Stimulated activated CD4-positive, alpha-beta T cell treated with anti-CD3 and anti-CD28 coated beads, Interleukin-15, amount 100 ng/mL, for 1 hour (primary cell): ENCODE results near the gene TTC7B.
A peak's percentile ranks its signal among the peaks of the same experiment; 100 is the strongest.

ENCODE experiments used
- DNase-seq, 2 donors: peaks; one replicate each; pipeline ENCODE4 v3.0.0-alpha.2; 2020; ENCODE audit warnings: low read depth in 1 of 2, low spot score in 1 of 2

The TTC7B gene

DNA sequence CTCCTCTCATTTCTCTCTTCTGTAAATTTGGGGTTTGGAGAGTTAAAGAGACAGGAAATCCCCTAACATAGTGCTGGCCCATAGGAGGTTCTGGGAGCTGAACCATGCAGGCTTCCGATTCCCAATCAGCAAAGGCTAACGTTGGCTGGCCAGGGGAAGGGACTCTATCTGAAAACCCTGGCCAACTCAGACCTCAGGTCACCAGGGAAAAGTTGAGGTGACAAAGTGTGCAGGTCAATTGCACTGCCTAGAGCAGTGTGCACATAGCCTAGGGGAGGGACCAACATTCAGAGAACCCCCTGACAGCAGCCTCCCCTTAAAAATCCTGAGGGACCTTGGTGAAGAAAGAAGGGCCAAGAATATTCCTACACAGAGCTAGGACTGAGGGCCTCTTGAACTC is 38.9 kb downstream of the TTC7B start:
- DNase-seq, result no peak

DNA sequence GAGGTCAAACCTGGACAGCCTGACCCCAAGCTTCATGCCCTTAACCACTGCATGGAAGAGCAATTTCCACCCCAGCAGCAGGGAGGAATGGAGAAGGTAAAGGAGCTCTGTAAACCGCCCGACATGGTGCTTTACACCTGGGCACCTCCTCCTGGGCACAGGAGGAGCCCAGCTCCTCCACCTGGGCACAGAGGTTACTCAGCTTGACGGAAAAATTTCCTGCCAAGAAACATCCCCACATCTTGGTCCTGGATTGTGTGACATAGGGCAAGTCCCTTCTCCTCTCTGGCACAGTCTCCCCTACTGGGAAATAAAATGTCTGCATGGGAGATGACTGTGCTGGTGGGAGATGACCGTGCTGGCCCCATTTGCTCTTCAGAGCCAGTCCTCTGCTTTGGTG is 40.8 kb downstream of the TTC7B start:
- DNase-seq, result no peak

DNA sequence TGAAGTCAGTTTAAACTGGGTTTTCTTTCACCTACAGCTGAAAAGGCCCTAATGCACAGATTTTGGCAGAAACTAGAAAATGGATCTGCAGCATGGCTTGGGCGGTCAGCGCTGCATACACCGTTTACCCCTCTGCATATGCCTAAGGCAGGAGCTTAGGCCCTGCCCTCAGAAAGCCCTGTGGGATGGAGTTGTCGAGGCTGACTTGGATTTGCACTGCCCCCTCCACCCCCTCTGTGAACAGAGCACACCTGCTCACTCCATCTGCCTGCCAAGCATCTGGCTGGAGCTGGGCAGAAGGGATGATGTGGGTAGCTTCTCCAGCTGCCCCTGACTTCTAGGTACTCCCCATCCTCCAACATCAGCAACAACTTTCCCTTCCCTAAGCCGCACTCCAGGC is 41.9 kb downstream of the TTC7B start:
- DNase-seq, result no peak

DNA sequence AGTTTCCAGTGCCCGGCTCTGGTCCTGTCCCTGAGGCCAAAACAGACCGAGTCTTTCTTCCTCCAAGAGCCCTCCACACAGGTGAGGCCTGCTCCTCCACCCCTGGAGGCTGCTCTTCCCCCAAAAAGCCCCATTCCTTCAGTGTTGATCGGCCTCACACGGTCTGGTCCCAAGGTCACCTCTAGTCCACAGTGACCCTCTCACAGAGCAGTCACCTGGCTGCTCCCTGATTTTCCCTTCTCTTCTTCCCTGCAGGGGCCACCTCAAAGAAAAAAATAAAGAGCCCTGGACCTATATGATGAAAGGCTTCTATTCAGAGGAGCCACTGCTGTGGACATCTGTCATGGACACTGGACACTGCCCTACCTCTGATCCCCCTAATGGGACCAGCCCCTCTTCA is 42.5 kb downstream of the TTC7B start:
- DNase-seq, result no peak

DNA sequence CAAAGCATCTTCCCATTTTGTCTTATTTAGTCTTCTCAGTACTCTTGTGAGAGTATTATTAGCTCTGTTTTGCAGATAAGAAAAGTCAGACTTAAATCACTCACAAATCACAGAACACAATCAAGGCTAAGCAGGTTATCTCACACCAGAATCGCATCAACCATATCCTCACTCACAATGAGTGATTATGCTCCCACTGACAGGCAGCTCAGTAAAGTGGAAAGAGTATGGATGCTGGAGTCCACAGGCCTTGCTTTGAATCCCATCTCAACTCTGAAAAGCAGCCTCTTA is 43.1 kb downstream of the TTC7B start:
- DNase-seq, result no peak

DNA sequence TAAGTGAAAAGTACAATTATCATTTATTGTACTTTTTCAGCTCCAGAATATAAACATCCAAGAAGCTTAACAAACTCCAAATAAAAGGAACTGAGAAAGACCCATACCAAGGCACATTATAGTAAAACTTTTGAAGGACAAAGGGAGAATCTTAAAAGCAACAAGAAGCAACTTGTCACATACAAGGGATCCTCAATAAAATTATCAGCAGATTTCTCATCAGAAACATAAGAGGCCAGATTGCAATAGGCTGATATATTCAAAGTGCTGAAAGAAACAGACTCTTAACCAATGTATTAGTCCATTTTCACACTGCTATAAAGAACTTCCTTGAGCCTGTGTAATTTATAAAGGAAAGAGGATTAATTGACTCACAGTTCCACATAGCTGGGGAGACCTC is 48.3 kb downstream of the TTC7B start:
- no peak for DNase-seq

DNA sequence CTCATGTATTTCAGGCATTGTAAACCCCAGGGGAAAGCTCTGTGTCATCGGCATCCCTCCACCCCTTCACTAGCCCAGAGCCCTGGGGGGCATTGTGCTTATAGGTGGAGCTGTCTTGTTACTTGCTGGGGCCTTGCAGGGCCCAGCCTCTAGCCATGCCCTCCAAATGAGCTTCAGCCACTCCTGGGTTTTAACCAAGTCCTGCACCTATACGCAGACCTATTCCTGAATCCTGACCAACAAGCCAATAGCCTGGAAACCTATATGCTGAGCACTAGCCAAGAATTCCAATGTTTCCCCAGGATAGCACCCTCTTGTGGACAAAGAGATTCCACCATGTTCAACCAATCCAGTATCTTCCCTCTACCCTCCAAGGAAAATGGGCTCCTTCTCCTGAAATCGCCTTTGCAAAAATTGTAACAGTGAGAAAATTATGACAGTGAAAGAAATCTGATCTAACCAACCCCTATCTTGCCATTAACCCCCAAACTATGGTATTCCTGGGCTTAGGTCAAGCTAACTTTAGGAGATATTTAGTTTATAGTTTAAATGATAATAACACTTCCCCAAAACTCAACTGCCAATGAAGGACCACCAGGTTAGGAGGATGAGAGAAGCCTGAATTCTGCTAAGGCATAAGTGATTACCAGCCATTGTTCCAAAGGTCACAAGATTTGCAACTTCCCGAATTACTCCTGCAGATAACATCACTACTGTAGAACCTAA is 55.5 kb downstream of the TTC7B start:
- no peak for DNase-seq

DNA sequence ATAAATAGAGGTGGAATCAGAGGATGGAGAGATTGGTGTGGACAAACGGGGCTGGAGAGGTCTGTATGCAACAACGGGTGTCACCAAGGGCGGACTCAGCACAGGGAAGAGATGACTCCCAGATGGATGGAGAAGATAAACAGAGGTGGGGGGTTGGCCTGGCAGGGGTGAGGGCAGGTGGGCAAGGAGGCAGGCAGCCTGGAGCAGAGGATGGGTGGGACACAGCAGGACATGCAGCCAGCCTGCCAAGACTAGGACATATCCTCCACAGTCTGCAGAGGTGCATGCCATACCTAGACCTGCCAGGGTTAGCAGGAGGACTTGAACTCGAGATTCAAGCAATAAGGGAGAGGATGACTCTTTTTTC is 56.2 kb downstream of the TTC7B start:
- no peak for DNase-seq

DNA sequence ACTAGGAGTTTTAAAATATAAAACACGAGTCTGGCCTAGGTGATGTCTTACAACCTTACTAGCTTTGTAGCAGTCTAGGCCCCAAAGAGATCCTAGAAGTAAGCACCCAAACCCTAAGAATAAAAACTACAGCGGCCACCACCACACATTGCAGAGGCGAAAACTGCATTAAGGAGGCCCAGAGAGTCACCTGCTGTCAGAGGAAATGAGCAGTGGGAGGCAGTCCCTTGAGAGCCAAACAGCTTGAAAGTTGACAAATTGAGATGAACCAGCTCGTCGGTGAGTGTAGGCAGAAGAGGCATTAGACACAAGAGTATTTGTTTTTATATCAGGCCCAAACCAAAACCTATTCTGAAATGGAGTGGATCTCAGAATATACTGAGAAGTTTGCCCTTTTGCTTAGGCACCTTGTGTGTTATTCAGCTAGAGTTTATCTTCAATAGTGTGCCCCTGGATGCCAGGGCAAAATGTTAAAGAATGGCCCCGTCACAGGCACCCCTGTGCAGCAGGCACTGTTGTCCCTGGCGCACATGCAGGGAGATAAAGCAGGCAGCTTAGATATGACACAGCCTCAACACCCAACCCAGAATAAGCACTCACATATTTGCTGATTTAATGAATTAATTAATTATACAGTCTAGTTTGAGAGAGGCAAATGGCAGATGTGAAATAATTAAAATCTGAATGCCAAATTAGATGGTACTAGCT is 56.7 kb downstream of the TTC7B start:
- no peak for DNase-seq

DNA sequence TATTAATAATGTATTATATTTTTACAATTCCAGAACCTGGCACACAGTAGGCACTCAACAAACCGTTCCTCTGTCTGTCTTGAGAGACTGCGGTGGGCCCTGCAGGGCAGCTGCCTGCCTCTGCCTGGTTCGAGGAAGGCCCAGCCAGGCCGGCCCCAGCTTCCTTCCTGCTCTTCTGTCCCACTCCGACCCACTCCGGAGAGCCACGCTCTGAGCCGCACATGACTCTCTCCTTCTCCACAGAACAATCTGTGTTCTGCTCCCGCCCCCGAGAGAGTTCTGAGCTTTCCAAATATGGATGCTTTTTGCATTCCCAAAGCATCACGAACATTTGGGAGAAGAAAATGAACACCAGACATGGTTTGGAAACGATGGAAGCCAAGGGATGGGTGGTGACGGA is 57.3 kb downstream of the TTC7B start:
- DNase-seq, result no peak

DNA sequence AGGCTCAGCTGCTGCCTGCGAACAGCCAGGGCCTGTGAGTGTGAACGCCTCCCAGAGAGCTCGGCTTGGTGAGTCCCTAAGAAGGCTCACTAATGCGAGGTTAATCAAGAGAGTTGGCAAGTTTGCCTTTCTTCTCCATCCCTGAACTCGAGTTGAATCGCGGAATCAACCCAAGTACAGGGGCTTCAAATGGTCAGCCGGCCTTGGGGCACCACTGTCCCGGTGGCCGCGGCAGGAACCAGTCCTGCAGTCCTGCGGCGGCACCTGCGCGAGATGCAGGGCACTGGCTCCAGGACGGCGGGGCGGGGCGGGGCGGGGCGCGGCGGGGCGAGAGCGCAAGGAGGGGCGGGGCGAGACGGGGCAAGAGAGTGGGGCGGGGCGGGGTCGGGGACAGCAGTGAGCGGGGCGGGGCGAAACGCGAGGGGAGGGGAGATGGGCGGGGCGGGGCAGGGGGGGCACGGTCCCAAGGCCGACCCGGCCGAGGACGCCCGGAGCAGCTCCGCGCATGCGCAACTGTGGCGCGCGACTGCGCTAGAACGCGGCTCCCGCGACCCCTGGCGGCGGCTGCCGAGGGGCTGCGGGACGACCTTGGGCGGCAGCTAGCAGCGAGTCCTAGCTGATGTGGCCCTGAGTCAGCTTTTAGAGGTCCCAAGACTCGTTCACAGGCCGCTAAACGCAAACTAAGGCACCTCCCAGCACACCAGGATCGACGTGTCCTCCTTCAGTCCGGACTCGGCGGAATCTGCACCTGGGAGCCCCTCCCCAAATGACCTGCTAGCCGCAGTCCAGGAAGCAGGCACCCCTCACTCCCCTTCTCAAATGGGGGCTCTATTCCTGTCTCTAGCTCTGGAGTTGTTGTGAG is 58.0 kb downstream of the TTC7B start:
- peak; percentile 92 to 95 for DNase-seq

DNA sequence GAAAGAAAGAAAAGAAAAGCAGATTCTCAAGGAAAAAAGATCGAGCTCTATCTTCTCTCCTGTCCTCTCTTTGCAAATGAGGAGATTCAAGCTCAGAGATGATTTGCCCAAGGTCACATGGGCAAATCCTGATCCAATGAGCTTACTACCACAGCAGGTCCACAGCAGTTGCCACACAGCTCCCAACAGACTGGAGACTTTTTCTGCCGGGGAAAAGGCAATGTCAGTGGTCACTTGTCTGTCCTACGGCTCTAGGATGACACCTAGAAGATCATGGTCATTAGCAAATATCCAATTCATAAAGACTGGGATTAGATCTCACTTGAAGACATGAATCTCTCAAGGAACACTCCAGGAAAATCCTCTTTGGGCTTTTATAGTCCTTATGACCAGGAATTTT is 58.8 kb downstream of the TTC7B start:
- no peak for DNase-seq

DNA sequence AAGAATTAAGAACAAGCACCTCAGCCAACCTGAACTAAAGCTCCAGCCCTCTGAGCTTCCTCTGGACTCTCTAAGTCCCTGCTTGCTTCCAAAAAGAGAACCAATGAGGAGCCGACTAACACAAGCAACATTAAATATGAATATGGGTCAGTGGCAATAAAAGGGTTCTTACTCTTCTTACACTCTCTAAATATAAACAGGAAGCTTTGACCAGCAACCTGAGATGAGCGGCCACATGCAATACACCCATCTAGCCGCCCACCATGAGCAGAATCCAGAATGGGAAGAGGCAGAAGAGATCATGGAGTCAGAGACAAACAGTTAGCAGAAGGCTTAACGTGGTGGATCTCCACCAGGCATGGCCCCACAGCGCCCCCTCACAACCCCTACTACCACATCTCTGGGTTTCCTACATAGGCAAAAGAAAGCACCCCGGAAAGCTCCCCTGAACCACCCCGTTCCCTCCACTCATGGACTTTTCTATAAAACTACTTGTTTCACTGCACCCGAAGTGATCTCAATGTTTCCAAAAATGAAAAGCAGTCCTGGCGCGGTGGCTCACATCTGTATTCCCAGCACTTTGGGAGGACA is 59.4 kb downstream of the TTC7B start:
- DNase-seq, result no peak

DNA sequence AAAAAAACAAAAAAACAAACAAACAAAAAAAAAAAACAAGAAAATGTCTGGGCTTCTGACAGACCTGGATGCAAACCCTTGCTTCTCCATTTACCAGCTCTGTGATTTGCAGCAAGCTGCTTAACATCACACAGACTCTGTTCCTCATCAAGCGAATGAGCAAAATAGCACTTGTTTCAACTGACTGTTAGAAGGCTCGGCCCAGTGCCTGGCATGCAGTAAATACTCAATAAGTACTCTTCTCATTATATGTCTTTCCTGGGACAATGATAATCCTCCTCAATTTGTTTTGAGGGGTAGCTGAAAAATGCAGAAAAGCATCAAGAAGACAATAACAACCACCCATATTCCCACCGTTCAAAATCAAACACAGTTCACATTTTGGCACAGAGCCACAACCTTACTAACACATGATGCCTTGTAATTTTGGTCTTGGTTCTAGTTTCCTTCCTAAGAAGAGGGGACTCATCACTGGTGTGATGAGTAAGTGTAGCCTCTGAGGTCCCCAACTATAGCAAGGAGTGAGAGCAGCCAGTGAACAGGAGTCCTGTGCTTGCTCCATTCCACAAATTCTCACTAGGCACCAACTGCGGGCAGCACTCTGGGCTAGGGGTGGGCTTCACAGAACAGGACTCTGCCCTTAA is 60.4 kb downstream of the TTC7B start:
- no peak for DNase-seq

DNA sequence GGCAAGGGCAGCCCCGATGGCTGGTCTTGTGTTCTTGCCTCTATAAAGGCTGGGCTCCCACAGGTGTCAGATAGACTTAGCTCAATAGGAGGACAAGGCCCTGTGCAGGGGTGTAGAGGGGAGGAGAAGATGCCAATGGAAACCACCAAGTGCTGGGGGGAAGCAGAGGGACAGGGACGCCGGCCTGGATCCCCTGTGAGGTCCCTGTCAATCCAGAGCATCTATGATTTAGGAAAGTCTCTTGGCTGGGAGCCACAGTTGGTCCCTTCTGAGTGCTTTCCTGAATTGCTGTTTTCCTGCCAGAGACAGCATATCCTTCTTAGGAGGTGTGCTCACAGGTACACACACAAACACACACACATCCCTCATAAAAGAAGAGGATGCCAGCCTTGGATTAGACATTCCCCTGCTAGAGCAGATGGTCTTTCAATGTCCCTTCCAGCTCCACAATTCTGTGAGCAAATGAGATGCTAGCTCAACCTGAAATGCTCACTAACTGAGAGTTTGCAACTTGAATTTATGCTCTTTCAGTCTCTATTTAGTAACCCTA is 62.7 kb downstream of the TTC7B start:
- no peak for DNase-seq

DNA sequence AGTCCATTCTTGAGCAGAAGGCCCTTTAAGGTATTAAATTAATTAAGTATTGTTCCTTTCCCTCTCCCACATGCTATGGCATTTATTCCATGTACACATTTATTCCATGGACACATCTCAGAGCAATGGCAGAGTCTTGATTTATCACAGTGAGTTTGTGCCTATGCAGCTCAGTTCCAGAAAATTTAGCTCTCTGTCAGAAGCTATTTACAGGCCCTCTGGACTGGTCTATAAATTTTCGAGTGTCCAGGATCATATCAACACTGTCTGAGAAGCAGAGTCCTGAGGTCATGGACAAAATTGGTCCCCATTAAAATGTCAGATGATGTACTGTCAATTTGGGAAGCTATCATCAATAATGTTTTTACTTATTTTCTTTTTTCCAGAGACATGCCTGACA is 65.5 kb downstream of the TTC7B start:
- no peak for DNase-seq

DNA sequence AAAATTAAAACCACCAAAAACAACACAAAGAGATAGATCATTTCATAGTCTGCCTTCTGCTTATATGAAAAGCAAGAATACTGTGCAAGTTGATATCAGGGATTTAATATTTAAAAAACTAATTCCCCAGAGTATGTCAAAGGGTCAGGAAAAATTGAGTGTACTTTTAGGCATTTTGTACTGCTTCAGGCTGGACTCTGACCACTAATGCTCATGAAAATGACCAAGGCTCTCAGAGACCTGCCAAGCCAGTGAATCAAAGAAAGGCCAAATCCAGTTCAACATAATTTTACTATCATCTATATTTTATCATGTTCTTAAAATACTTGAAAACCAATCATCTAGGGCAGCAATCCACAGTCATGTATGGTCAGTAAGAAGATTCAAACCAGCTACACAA is 66.0 kb downstream of the TTC7B start:
- no peak for DNase-seq

DNA sequence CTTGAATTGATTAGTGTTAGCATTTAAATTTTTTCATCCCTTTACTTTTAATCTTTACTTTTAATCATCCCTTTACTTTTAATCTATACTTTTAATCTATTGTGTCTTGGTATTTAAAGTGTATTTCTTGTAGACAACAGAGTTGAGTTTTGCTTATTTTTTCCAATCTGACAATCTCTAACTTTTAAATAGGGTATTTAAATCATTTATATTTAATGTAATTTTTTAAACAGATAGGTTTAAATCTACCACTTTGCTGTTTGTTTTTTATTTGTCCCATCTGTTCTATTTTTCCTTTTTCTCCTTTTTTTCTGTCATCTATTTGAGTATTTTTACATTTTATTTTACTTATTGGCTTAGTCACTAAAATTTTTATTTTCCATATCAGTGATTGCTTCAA is 68.3 kb downstream of the TTC7B start:
- DNase-seq, result no peak

DNA sequence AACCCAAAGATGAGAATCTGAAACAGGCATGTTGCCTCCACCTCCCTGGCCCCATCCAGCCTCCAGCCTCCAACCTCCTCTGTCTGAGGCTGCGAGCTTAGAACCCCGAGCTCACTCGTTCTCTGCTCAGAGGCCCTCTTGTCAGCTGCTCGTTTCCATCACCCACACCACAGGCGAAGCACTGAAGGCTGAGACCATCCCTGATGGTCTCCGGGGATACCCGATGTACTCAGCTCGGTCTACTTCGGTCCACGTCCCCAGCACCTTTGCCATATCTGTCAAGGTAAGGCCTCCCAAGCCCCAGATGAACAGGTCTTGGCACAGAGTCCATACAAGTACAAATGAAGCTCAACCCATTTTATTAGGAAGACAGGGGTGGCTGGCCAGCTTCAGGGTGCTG is 72.4 kb downstream of the TTC7B start:
- no peak for DNase-seq

DNA sequence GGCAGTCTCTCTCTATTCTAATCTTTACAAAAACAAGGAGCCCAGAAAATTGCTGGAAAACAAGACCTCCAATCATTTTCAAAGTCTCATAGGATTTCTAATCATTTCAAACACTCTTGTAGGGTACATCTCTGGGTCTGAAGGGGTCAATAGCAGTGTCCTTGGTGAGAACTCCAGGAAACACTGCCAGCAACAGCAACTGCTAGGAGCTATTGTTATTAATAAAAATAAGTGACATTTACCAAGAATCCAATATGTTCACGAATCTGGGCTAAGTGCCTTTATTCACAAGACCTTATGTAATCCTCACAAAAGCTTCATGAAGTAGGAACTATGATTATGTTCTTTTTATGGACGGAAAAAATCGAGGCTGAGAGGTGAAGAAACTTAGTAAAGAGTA is 72.8 kb downstream of the TTC7B start:
- no peak for DNase-seq

DNA sequence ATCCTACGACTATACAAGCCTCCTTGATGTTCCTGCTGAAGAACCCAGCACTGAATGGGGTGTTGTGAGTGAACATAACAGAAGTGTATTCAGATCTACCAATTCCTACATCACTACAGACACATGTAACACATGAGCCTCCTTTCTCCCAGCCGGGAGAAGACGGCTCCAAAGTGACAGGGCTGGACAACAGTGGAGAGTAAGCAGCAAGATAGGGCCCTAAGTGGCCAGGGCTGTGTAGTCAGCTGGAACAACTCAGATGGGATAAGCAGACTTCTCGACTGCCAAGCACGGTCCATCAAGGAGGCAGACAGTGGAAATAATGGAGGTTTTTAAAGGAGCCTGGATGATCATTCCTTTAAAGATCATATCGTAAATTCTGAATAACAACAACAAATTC is 73.5 kb downstream of the TTC7B start:
- DNase-seq, result no peak
